Esophagus squamous epithelium (tissue), 5 donors: ENCODE results near the gene ATP2B2. TPM values are rescaled to one million over a fixed set of nuclear protein-coding genes. Genes with fewer than 3 reads are reported as not detected.

Experiments
- DNase-seq: peaks from one replicate; lab custom pipeline; 2025; lab: John Stamatoyannopoulos, UW
- H3K27ac ChIP-seq, 4 donors: fragments of 200-600 bp; sonication (generic); one replicate each; pipeline ENCODE4 v1.5.1; 2016 to 2019; ENCODE audit warnings: mild to moderate bottlenecking in 1 of 4
- H3K27me3 ChIP-seq, 4 donors: fragments of 200-600 bp; sonication (generic); 1 replicate in 3 of 4; 2 replicates in 1 of 4; pipeline versions ENCODE4 v1.5.1 to v1.6.0; 2017 to 2021; ENCODE audit warnings: antibody characterized with exemption in 1 of 4
- H3K36me3 ChIP-seq, 3 donors: fragments of 200-600 bp; sonication (generic); one replicate each; pipeline ENCODE4 v1.5.1; 2016 to 2019
- H3K4me1 ChIP-seq, 3 donors: fragments of 200-600 bp; sonication (generic); one replicate each; pipeline ENCODE4 v1.5.1; 2017 to 2019
- H3K4me3 ChIP-seq, 4 donors: fragments of 200-600 bp; sonication (generic); 1 replicate in 3 of 4; 2 replicates in 1 of 4; pipeline ENCODE4 v1.5.1; 2016 to 2019; ENCODE audit warnings: mild to moderate bottlenecking in 2 of 4, moderate library complexity in 1 of 4
- H3K9me3 ChIP-seq, 3 donors: fragments of 200-600 bp; sonication (generic); one replicate each; pipeline ENCODE4 v1.5.1; 2016 to 2019
- CTCF ChIP-seq, 6 experiments: fragments of 450-650 bp in 4 of 6; fragments of 200-600 bp in 2 of 6; sonication (generic) in 2 of 6; IDR thresholded peaks; one replicate each; pipeline ENCODE4 v1.5.1; 2016 to 2019; ENCODE audit warnings: antibody characterized with exemption in 6 of 6, mild to moderate bottlenecking in 4 of 6, moderate library complexity in 4 of 6
- POLR2A ChIP-seq, 4 donors: fragments of 450-650 bp; IDR thresholded peaks; one replicate each; pipeline ENCODE4 v1.6.1; 2017; ENCODE audit warnings: antibody characterized with exemption in 4 of 4, mild to moderate bottlenecking in 4 of 4, moderate library complexity in 3 of 4
- WGBS, 2 donors: methylation state at CpG; one replicate each; pipeline ENCODE4 v1.1.5; 2018; 5-methylcytosine and 5-hydroxymethylcytosine counted together
- intact Hi-C: fragments of 100-400 bp; cut with DNase I; formaldehyde crosslinking; loops from one replicate; pipeline ENCODE4 v1.15.0; 2022
- total RNA-seq, 4 donors: library from RNA; depleted of rRNA; stranded (reverse); fragments of >200 nt; gene quantifications; one replicate each; pipeline ENCODE4 v1.1.0, GENCODE V29; 2016
- donor health status: DM: yes; HTN: yes; CAD: no.

Gene ATP2B2
- total RNA-seq, 4 donors from 2014 or later = 0.31 to 0.57 (median 0.42) TPM

GRCh38 chr3:10357095-10357494, 148.3 kb downstream of the ATP2B2 start:
- intact Hi-C loops = no loop called here
- no peaks in the 10 kb centered on the region for H3K36me3 ChIP-seq
- H3K27me3 ChIP-seq = peaks cover 0 to 22% (median 0%) of the 10 kb centered on the region in 4 donors
- H3K27ac ChIP-seq = no peak overlapping the region
- no peak for DNase-seq
- no peaks in the 10 kb centered on the region for H3K9me3 ChIP-seq
- H3K4me3 ChIP-seq = no peak overlapping the region
- TF ChIP-seq POLR2A (IDR thresholded peaks at IDR 0.05) (no peak), CTCF (IDR thresholded peaks at IDR 0.05) (no peak)
- peaks cover 0 to 7% (median 0%) of the 10 kb centered on the region in 3 donors for H3K4me1 ChIP-seq
- WGBS, 2 donors = 79 to 86% methylated on average over 6 of the region's 6 CpGs

GRCh38 chr3:10356461-10356981, 148.9 kb downstream of the ATP2B2 start:
- Histone ChIP-seq H3K4me1 (peaks cover 0 to 7% (median 0%) of the 10 kb centered on the region in 3 donors), H3K4me3 (no peak overlapping the region), H3K9me3 (no peaks in the 10 kb centered on the region), H3K27ac (no peak overlapping the region), H3K36me3 (no peaks in the 10 kb centered on the region), H3K27me3 (peaks cover 0 to 17% (median 0%) of the 10 kb centered on the region in 4 donors)
- TF ChIP-seq CTCF (IDR thresholded peaks at IDR 0.05) (no peak), POLR2A (IDR thresholded peaks at IDR 0.05) (no peak)
- WGBS, 2 donors = 48 to 64% methylated on average over 4 to 5 of the region's 5 CpGs
- DNase-seq = no peak
- intact Hi-C loops = no loop called here

GRCh38 chr3:10354361-10355015, 150.9 kb downstream of the ATP2B2 start:
- no peak overlapping the region for H3K27ac ChIP-seq
- no peaks in the 10 kb centered on the region for H3K36me3 ChIP-seq
- no peak overlapping the region for H3K4me3 ChIP-seq
- WGBS, 2 donors = 40 to 57% methylated on average over 12 to 13 of the region's 13 CpGs
- no peaks in the 10 kb centered on the region for H3K9me3 ChIP-seq
- no peak for TF ChIP-seq POLR2A (IDR thresholded peaks at IDR 0.05)
- TF ChIP-seq CTCF (IDR thresholded peaks at IDR 0.05) = no peak
- H3K27me3 ChIP-seq = peaks cover 0 to 13% (median 0%) of the 10 kb centered on the region in 4 donors
- DNase-seq = no peak
- H3K4me1 ChIP-seq = peaks cover 0 to 7% (median 0%) of the 10 kb centered on the region in 3 donors
- intact Hi-C loops = no loop called here

- Histone ChIP-seq H3K36me3 (no peaks in the 10 kb centered on the region), H3K4me3 (no peak overlapping the region), H3K9me3 (no peaks in the 10 kb centered on the region), H3K4me1 (peaks cover 0 to 9% (median 0%) of the 10 kb centered on the region in 3 donors), H3K27ac (no peak overlapping the region), H3K27me3 (peaks cover 0 to 13% (median 0%) of the 10 kb centered on the region in 4 donors)
- intact Hi-C loops = no loop called here
- WGBS, 2 donors = 57 to 62% methylated on average over 10 of the region's 10 CpGs
- no peak for TF ChIP-seq POLR2A (IDR thresholded peaks at IDR 0.05)
- no peak for TF ChIP-seq CTCF (IDR thresholded peaks at IDR 0.05)
- DNase-seq = no peak
These were observed 151.6 kb downstream of the ATP2B2 start for GRCh38 chr3:10353661-10354360.

- Histone ChIP-seq H3K27ac (no peak overlapping the region), H3K4me1 (peaks cover 0 to 13% (median 0%) of the 10 kb centered on the region in 3 donors), H3K27me3 (peaks cover 0 to 13% (median 0%) of the 10 kb centered on the region in 4 donors), H3K36me3 (no peaks in the 10 kb centered on the region), H3K9me3 (no peaks in the 10 kb centered on the region), H3K4me3 (no peak overlapping the region)
- TF ChIP-seq POLR2A (IDR thresholded peaks at IDR 0.05) = no peak
- TF ChIP-seq CTCF (IDR thresholded peaks at IDR 0.05) = no peak
- no peak for DNase-seq
- WGBS, 2 donors = 83 to 100% methylated on average over 2 to 3 of the region's 3 CpGs
- intact Hi-C loops = no loop called here
These were observed 152.2 kb downstream of the ATP2B2 start for GRCh38 chr3:10353160-10353559.
